ENCODE data around the gene HNF1A. TPM values are rescaled to one million over a fixed set of nuclear protein-coding genes. Genes with fewer than 3 reads are reported as not detected.
A peak's percentile ranks its signal among the peaks of the same experiment; 100 is the strongest.
"Not testable (repeated sequence)": the region's sequence is repeated elsewhere in the genome, so short reads cannot be mapped to it uniquely, and the experiment has no call there.

HNF1A gene
- under 1 TPM in 1 of 10 donors, not detected in 9; 0.05 TPM for polyA plus RNA-seq (ENCODE audit: insufficient read length in 10 of 10)
- long read RNA-seq, donor 1, result 0 reads
- long read RNA-seq, donor 2, result 0 reads
- long read RNA-seq, donor 3, result 0 reads
- long read RNA-seq, donor 4, result 0 reads
- long read RNA-seq, donor 5, result 0 reads
- long read RNA-seq, donor 6, result 0 reads
- long read RNA-seq, donor 7, result 0 reads
- long read RNA-seq, donor 8, result 0 reads
- long read RNA-seq, donor 9, result 0 reads

GRCh38 chr12:120978296-120979219 is at the start of gene HNF1A:
Gene HNF1A (plus strand): TSS chr12:120978543. CDS start chr12:120978769, 226 bp downstream.
- DNase-seq, result no peak

- DNase-seq, result no peak
Observed at GRCh38 chr12:120928864-120929652, 49.3 kb upstream of the HNF1A start.

GRCh38 chr12:120930032-120930431 is 48.3 kb upstream of the HNF1A start:
- no peak for DNase-seq

- DNase-seq, result no peak
Observed at GRCh38 chr12:120932058-120932457, 46.3 kb upstream of the HNF1A start.

- no peak for DNase-seq
Observed at GRCh38 chr12:120932956-120933526, 45.3 kb upstream of the HNF1A start.

- no peak for DNase-seq
Observed at GRCh38 chr12:120933786-120934185, 44.6 kb upstream of the HNF1A start.

- peak in 1 of 3 donors; percentile 36 for DNase-seq
Observed at GRCh38 chr12:120936197-120936596, 42.1 kb upstream of the HNF1A start.

GRCh38 chr12:120938496-120938895 is 39.8 kb upstream of the HNF1A start:
- DNase-seq, result no peak

- DNase-seq, result peak in 2 of 3 donors; percentile 16 to 43
Observed at GRCh38 chr12:120939523-120939922, 38.8 kb upstream of the HNF1A start.

- no peak for DNase-seq
Observed at GRCh38 chr12:120940006-120940405, 38.3 kb upstream of the HNF1A start.

GRCh38 chr12:120940799-120941198 is 37.5 kb upstream of the HNF1A start:
- no peak for DNase-seq

GRCh38 chr12:120941412-120941811 is 36.9 kb upstream of the HNF1A start:
- no peak for DNase-seq

- no peak for DNase-seq
Observed at GRCh38 chr12:120941846-120942405, 36.4 kb upstream of the HNF1A start.

GRCh38 chr12:120943482-120943881 is 34.9 kb upstream of the HNF1A start:
- DNase-seq, result no peak

GRCh38 chr12:120944645-120945217 is 33.6 kb upstream of the HNF1A start:
- peak in 2 of 3 donors; percentile 16 to 42 for DNase-seq

GRCh38 chr12:120945516-120945915 is 32.8 kb upstream of the HNF1A start:
- DNase-seq, result not testable (repeated sequence)

GRCh38 chr12:120950260-120950799 is 28.0 kb upstream of the HNF1A start:
- not testable (repeated sequence) for DNase-seq

GRCh38 chr12:120950807-120951206 is 27.5 kb upstream of the HNF1A start:
- no peak for DNase-seq

- DNase-seq, result no peak
Observed at GRCh38 chr12:120955232-120955631, 23.1 kb upstream of the HNF1A start.

GRCh38 chr12:120956579-120957300 is 21.6 kb upstream of the HNF1A start:
- no peak for DNase-seq
